ENCODE results near the gene NEU2. TPM values are rescaled to one million over a fixed set of nuclear protein-coding genes. Genes with fewer than 3 reads are reported as not detected.

The NEU2 gene
- total and polyA plus RNA-seq, 11 donors, result not detected

- H3K27ac ChIP-seq, result no peak overlapping the region
- ATAC-seq (no peak), DNase-seq (no peak)
- WGBS, 4 donors, result 68 to 89% (median 76%) methylated on average over 2 of the region's 2 CpGs
- no peaks in the 10 kb centered on the region for H3K4me1 ChIP-seq
- no peak overlapping the region for H3K4me3 ChIP-seq
- no peak for TF ChIP-seq CTCF (IDR thresholded peaks at IDR 0.05)
- TF ChIP-seq POLR2A (IDR thresholded peaks at IDR 0.05), result no peak
- intact Hi-C loops (cut with DNase I), result loop anchor here in 2 of 10 donors (10.0 kb wide), 3 partner anchors 136 to 416 kb away; no protein-coding TSS in a partner anchor
- peaks cover 0 to 20% (median 4%) of the 10 kb centered on the region in 12 donors for H3K9me3 ChIP-seq
- H3K36me3 ChIP-seq, result no peaks in the 10 kb centered on the region
- H3K27me3 ChIP-seq, result no peaks in the 10 kb centered on the region
Observed at GRCh38 chr2:233020454-233020853, 12.0 kb upstream of the NEU2 start.

GRCh38 chr2:233021771-233022170, 10.7 kb upstream of the NEU2 start:
- Histone ChIP-seq H3K27ac (no peak overlapping the region), H3K4me3 (no peak overlapping the region), H3K27me3 (no peaks in the 10 kb centered on the region), H3K36me3 (no peaks in the 10 kb centered on the region), H3K9me3 (peaks cover 0 to 20% (median 4%) of the 10 kb centered on the region in 12 donors), H3K4me1 (no peaks in the 10 kb centered on the region)
- ATAC-seq (no peak), DNase-seq (no peak)
- TF ChIP-seq POLR2A (IDR thresholded peaks at IDR 0.05) (no peak), CTCF (IDR thresholded peaks at IDR 0.05) (no peak)
- intact Hi-C loops (cut with DNase I), result loop anchor here in 2 of 10 donors (10.0 kb wide), 3 partner anchors 137 to 417 kb away; no protein-coding TSS in a partner anchor
- 60 to 73% (median 68%) methylated on average over 8 of the region's 8 CpGs for WGBS, 4 donors

- no peak overlapping the region for H3K27ac ChIP-seq
- TF ChIP-seq CTCF (IDR thresholded peaks at IDR 0.05), result no peak
- TF ChIP-seq POLR2A (IDR thresholded peaks at IDR 0.05), result no peak
- H3K27me3 ChIP-seq, result no peaks in the 10 kb centered on the region
- 74 to 89% (median 87%) methylated on average over 6 to 8 of the region's 8 CpGs for WGBS, 4 donors
- no peaks in the 10 kb centered on the region for H3K4me1 ChIP-seq
- DNase-seq (no peak), ATAC-seq (no peak)
- H3K36me3 ChIP-seq, result no peaks in the 10 kb centered on the region
- no peak overlapping the region for H3K4me3 ChIP-seq
- intact Hi-C loops (cut with DNase I), result loop anchor here in 2 of 10 donors (10.0 kb wide), 3 partner anchors 138 to 418 kb away; no protein-coding TSS in a partner anchor
- H3K9me3 ChIP-seq, result peaks cover 0 to 12% (median 3%) of the 10 kb centered on the region in 12 donors
Observed at GRCh38 chr2:233022561-233022960, 9.9 kb upstream of the NEU2 start.

- ATAC-seq, result no peak
- H3K27ac ChIP-seq, result no peak overlapping the region
- H3K27me3 ChIP-seq, result no peaks in the 10 kb centered on the region
- TF ChIP-seq POLR2A (IDR thresholded peaks at IDR 0.05) (no peak), CTCF (IDR thresholded peaks at IDR 0.05) (no peak)
- 86 to 93% (median 89%) methylated on average over 14 to 18 of the region's 18 CpGs for WGBS, 4 donors
- H3K4me1 ChIP-seq, result no peaks in the 10 kb centered on the region
- intact Hi-C loops (cut with DNase I), result loop anchor here in 2 of 10 donors (10.0 kb wide), 3 partner anchors 138 to 418 kb away; no protein-coding TSS in a partner anchor
- H3K9me3 ChIP-seq, result peaks cover 0 to 7% (median 0%) of the 10 kb centered on the region in 12 donors
- no peak for DNase-seq
- H3K36me3 ChIP-seq, result no peaks in the 10 kb centered on the region
- H3K4me3 ChIP-seq, result no peak overlapping the region
Observed at GRCh38 chr2:233023007-233023760, 9.3 kb upstream of the NEU2 start.

All from heart left ventricle (tissue), 16 donors.